HL-60/S4 treated with retinoic acid at 250 ng/mL for 4 days and 3 days (cell line): Measurements from ENCODE around the gene UMODL1.
"Not testable (repeated sequence)": the region's sequence is repeated elsewhere in the genome, so short reads cannot be mapped to it uniquely, and the experiment has no call there.

Source experiments
- in situ Hi-C: fragments of 300-500 bp; cut with MboI; formaldehyde crosslinking; loops from 2 replicates; pipeline ENCODE4 v1.7.0; 2022; ENCODE audit warnings: low sequenced_read_pairs

The UMODL1 gene

DNA sequence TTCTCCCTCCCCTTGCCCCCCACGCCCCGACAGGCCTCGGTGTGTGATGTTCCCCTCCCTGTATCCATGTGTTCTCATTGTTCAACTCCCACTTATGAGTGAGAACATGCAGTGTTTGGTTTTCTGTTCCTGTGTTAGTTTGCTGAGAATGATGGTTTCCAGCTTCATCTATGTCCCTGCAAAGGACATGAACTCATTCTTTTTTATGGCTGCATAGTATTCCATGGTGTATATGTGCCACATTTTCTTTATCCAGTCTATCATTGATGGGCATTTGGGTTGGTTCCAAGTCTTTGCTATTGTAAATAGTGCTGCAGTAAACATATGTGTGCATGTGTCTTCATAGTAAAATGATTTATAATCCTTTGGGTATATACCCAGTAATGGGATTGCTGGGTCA, 108.9 kb downstream of the UMODL1 start:
- in situ Hi-C loops, result not testable (repeated sequence)

DNA sequence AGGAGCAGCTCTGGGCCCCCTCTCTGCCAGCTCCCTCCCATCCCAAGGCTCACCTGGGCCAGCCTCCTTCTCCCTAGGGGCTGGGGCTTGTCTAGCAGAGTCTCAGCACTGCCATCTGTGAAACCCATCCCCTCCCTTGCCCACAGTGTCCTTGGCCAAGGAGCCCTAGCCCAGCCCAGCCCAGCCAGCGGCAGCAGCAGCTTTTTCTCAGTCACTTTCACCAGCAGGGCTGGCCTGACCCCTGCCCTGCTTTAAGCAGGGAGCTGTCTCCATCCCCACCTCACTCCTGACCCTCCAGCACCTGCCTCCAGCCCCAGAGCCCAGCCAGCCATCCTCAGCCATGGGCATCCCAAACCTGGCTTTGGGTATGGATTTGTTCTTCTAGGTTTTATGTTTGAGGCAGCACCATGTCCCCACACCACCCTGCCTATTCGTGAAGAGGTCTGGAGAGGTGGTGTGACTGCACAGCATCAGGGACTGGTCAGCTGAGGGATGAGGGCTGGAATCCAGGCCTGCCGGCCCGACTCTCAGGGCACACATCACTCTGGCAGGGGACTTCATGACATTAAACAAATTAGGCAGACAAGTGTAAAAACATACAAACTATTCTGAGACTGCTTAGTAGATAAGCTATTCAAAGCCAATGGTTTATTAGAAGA, 111.7 kb downstream of the UMODL1 start:
- in situ Hi-C loops, result no loop called here

DNA sequence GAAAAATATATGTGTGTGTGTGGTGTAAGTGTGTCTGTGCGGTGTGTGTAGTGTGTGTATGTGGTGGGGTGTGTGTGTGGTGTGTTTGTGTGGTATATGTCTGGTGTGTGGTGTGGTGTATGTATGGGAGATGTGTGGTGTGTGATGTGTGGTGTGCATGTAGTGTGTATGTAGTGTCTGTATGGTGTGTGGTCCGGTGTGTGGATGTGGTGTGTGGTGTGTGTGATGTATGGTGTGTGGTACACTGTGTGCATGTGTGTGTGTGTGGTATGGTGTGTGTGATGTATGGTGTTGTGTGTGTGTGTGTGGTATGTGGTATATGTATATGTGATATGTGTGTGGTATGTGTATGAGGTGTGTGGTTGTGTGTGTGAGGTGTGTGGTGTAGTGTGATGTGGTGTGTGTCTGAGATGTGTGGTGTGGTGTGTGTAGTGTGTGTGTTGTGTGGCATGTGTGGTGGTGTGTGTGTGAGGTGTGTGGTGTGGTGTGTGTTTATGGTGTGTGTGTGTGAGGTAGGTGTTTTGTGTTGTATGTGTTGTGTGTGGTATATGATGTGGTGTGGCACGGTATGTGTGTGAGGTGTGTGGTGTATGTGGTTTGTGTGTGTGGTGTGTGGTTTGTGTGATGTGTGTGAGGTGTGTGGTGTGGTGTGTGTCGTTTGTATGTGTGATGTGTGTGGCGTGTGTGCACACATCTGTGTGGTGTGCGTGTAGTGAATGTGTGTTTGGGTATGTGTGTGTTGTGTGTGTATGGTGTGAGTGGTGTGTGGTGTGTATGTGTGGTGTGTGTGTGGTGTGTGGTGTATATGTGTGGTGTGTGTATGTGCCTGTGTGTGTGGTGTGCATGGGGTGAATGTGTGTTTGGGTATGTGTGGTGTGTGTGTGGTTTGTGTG, 112.5 kb downstream of the UMODL1 start:
- in situ Hi-C loops, result no loop called here

DNA sequence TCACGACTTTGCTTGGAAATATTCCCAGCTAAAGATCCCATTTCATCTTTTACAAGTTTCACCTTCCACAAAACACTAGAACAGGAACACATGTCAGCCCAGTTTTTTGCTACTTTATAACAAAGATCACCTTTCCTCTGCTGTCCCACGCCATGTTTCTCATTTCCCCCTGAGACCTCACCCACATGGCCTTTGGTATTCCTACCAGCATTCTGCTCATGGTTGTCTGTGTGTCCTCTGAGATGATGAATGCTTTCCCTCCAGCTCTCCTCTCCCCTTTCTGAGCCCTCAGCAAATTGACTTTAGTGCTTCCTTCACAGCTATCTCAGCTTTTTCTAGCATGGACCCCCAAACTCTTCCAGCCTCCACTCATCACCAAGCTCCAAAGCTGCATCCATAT, 115.5 kb downstream of the UMODL1 start:
- in situ Hi-C loops, result no loop called here

DNA sequence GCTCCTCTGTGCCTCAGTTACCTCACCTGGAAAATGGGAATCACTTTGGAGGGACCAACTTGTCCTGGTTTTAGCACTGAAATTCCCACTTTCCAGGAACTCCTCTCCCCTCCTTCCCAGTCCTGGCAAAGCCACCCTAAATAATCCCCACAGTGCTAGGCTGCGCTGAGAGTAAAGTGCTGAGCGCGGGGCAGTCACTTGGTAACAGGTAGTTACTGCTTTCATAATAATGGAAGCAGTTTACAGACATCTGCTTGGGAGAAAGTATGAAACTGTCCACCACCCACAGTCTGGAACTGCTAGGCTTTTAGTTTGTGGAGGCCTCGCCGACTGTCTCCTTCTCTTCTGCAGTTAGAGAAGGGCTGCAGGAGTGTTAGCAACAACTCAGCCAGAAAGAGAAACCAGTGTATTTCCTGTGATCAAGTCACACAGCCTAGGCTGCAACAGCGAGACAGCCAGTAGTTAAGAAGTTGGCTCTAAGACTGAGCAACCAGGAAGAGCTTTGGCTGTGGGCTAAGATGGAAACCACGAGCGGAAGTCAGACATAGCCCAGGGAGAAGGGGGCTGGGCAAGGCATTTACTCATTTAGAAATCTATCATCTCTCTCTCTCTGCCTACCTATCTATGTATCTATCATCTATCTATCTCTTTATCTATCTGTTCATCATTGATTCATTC, 117.0 kb downstream of the UMODL1 start:
- in situ Hi-C loops, result no loop called here

DNA sequence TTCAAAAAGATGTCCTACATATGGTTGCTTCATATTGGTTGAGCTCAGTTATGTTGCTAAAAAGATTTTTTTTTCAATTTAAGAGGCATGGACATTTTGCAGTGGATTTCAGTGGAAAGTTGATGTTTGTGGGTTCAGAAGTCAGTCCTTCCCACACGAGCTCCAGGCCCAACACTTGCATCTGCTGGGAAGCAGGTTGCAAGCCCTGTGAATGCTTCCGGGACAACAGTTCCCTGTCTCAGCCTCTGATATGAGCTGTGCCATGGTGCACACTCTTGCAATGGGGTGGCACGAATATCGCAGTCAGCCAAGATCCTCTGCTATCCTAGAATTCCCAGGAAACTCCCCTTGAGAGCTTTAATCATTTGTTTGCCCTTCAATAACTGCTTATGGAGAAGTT, 117.5 kb downstream of the UMODL1 start:
- in situ Hi-C loops, result no loop called here

DNA sequence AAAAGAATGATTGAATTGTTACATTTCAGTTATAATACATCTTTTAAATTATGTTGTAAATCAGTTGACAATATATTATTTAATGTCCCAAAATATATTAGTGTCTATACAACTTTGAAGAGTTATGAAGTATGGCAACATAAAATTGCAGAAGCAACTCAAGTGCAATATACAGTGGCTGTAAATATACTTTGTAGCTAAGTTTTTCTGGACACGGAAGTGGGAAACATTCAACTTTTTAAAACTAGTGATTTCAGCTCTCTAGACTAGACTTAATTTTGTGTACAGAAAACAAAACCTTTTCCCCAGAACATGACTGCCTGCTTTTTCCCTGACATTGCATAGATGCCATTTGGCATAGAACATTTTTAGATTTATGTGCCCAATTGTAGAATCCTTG, 118.3 kb downstream of the UMODL1 start:
- in situ Hi-C loops, result no loop called here

DNA sequence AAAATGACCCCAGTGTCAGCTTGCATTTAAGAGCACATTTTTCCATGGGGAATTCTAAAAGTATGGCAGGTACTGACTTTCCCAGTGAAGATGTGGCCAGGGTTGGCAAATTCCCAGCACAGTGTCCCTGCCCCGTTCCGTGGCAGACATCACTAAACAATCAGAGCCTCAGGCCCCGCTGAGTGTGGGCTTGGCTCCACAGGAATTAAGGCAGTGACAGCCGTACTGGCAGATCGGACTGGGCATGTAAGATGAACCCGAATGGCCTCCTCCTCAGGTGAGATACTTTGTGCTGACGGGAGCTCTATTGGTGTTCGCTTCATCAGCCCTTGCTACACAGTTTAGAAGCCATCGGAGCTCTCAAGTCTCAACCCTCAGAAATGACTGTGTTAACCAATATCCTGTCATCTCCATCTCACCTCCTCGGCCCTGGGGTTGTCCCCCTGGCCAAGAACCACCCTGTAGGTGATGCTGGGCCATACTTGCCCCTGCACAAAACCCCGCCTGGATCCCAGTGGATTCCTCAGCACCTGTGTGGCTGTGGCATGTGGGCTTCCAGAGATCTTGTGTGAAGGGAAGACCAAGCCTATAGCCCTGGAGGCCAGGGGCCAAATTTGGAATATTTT, 118.9 kb downstream of the UMODL1 start:
- in situ Hi-C loops, result no loop called here

DNA sequence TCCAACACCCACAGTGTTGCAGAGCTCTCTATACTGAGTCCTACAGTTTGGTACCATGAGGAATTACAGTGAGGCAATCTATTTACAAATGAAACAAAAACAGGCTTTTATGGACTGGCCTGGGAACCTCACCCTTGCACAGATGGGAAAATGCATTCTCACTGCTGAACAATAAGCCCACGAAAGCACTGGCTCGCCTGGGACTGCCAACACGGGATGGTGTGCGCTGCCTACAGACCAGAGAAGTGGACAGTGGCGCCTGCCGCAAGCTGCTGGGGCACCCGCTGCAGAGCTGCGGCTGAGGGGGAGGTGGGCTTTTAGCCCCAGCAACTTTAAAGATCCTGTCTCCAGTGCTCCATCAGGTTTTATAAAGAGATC, 119.4 kb downstream of the UMODL1 start:
- in situ Hi-C loops, result no loop called here

DNA sequence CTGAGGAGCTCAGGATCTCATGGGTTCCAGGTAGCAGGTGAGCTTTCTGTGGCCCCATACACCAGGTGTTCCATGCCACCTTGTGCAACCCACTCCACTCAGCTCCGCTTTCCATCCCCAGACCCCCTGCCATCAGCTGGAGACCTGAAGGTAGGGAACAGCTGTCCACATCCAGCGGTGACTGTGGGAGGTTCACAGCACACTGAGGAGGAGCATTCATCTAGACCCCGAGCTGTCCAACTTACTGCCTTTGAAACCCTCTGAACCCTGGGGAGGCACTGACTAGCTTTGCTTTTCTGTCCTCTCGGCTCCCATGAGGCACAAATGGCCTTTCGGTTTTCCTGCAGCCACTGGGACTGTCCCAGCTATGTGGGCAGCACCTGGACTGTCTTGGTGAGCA, 119.9 kb downstream of the UMODL1 start:
- in situ Hi-C loops, result no loop called here

DNA sequence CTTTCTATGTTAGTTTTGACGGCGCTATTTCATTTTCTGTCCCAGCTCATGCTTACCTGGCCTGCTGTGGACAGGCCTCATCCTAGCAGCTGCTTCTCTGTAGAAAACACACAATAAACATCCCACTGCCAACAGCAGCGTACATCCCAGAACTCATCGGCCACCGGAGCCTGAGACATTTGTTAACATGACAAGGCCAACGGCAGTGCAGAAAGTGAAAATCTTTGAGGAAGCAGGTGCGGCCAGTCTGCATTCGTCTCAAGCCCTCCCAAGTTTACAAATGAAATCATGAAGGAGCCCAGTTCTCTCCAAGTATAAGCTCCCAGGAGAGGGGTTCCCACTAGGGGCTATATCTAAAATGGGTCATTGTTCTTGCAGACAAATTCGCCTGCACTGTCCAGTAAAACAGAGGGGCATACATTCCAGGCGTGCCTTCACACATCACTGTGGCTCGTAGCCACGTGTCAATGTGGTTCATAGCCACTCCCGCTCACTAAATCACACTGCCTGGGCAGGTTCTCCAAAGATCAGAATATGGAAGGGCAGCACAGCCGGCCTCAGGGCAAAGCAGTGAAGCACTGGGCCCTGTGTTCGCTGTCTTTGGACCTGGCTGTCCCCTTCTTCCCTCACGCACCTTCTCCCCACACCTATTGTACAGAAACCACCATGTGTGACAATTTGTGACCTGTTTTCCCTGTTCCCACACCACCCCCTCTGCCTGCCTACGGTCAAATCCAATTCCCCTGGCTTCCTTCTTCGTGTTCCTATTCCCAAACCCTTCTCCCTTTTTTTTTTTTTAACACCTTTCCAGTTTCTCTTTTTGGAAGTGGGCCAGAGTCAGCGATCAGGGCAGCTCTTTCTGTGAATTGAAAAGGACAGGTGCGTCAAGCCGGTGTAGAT, 120.8 kb downstream of the UMODL1 start:
- in situ Hi-C loops, result no loop called here
